ENCODE measurements around the gene DENND6B. TPM values are rescaled to one million over a fixed set of nuclear protein-coding genes. Genes with fewer than 3 reads are reported as not detected.

Gene DENND6B
- total RNA-seq, 2 donors from 2014 or later: 9.6 to 19.6 TPM

Other genes starting within 250 kb of the DENND6B start
- gene MLC1, start 241.6 kb downstream of the DENND6B start, total RNA-seq: 1 to 10 TPM in 1 of 2 donors, under 1 TPM in 1; 0.68 to 1.1 TPM
- 10 to 100 TPM in 1 of 2 donors, under 1 TPM in 1; 0.36 to 18.9 TPM for gene MOV10L1, start 237.0 kb downstream of the DENND6B start, total RNA-seq
- 1 to 10 TPM; 7.5 to 9.5 TPM for gene PANX2, start 156.3 kb downstream of the DENND6B start, total RNA-seq
- 10 to 100 TPM; 39.1 to 43.1 TPM for gene TRABD, start 141.1 kb downstream of the DENND6B start, total RNA-seq
- 10 to 100 TPM; 51.8 to 58.5 TPM for gene SELENOO, start 126.0 kb downstream of the DENND6B start, total RNA-seq
- gene TUBGCP6, start 82.0 kb downstream of the DENND6B start, total RNA-seq: 100 to 1,000 TPM in 1 of 2 donors, 10 to 100 TPM in 1; 56.3 to 117 TPM
- 10 to 100 TPM; 36.9 to 41.3 TPM for gene HDAC10, start 75.7 kb downstream of the DENND6B start, total RNA-seq
- gene MAPK12, start 65.3 kb downstream of the DENND6B start, total RNA-seq: 10 to 100 TPM in 1 of 2 donors, 1 to 10 TPM in 1; 8.4 to 18.0 TPM
- 10 to 100 TPM; 11.4 to 14.1 TPM for gene MAPK11, start 56.6 kb downstream of the DENND6B start, total RNA-seq
- gene PLXNB2, start 19.4 kb downstream of the DENND6B start, total RNA-seq: 100 to 1,000 TPM; 259 to 309 TPM
- 100 to 1,000 TPM in 1 of 2 donors, 10 to 100 TPM in 1; 80.6 to 107 TPM for gene PPP6R2, start 16.3 kb upstream of the DENND6B start, total RNA-seq
- gene SBF1, start 148.0 kb upstream of the DENND6B start, total RNA-seq: 100 to 1,000 TPM in 1 of 2 donors, 10 to 100 TPM in 1; 44.9 to 144 TPM
- 1 to 10 TPM; 7.3 to 7.9 TPM for gene ADM2, start 154.5 kb upstream of the DENND6B start, total RNA-seq
- gene MIOX, start 159.8 kb upstream of the DENND6B start, total RNA-seq: not detected
- 10 to 100 TPM; 76.6 to 94.3 TPM for gene LMF2, start 180.7 kb upstream of the DENND6B start, total RNA-seq
- gene NCAPH2, start 181.2 kb upstream of the DENND6B start, total RNA-seq: 10 to 100 TPM; 43.7 to 59.6 TPM
- gene SCO2, start 198.6 kb upstream of the DENND6B start, total RNA-seq: 1 to 10 TPM; 1.5 to 8.3 TPM
- gene TYMP, start 203.0 kb upstream of the DENND6B start, total RNA-seq: 10 to 100 TPM; 35.8 to 42.8 TPM
- gene KLHDC7B, start 218.9 kb upstream of the DENND6B start, total RNA-seq: under 1 TPM in 1 of 2 donors, not detected in 1; 0.62 TPM
- gene SYCE3, start 235.9 kb upstream of the DENND6B start, total RNA-seq: 10 to 100 TPM in 1 of 2 donors, not detected in 1; 10.2 TPM